ENCODE measurements around the gene CDC14B.
"Not testable (repeated sequence)": the region's sequence is repeated elsewhere in the genome, so short reads cannot be mapped to it uniquely, and the experiment has no call there.

The CDC14B gene

GRCh38 chr9:96619491-96620180 is at the start of gene CDC14B:
CDC14B (minus strand) TSS chr9:96619843; CDS start chr9:96619378, 465 bp downstream.
- no peaks in the 10 kb centered on the region for H3K36me3 ChIP-seq (ENCODE audit: control insufficient read depth, insufficient read depth, low read length)
- TF ChIP-seq CTCF (IDR thresholded peaks at IDR 0.05; ENCODE audit: insufficient read depth, low read length, poor library complexity, severe bottlenecking) = no peak
- no peaks in the 10 kb centered on the region; the same call in 1 of the 2 replicates for H3K27me3 ChIP-seq (replicated peaks; ENCODE audit: control insufficient read depth, insufficient read depth, low read length)
- peak within 1 kb of the TSS; percentile 28 for H3K4me3 ChIP-seq (replicated peaks; ENCODE audit: low read depth, low read length)
- DNase-seq (ENCODE audit: extremely low read depth, insufficient read length) = peak; percentile 44

GRCh38 chr9:96668868-96669534 is 49.4 kb upstream of the CDC14B start:
- H3K36me3 ChIP-seq (ENCODE audit: control insufficient read depth, insufficient read depth, low read length) = no peaks in the 10 kb centered on the region
- no peak overlapping the region for H3K4me3 ChIP-seq (replicated peaks; ENCODE audit: low read depth, low read length)
- TF ChIP-seq CTCF (IDR thresholded peaks at IDR 0.05; ENCODE audit: insufficient read depth, low read length, poor library complexity, severe bottlenecking) = no peak
- no peaks in the 10 kb centered on the region for H3K27me3 ChIP-seq (replicated peaks; ENCODE audit: control insufficient read depth, insufficient read depth, low read length)
- no peak for DNase-seq (ENCODE audit: extremely low read depth, insufficient read length)

- DNase-seq (ENCODE audit: extremely low read depth, insufficient read length) = no peak
- Histone ChIP-seq H3K27me3 (replicated peaks; ENCODE audit: control insufficient read depth, insufficient read depth, low read length) (no peaks in the 10 kb centered on the region), H3K4me3 (replicated peaks; ENCODE audit: low read depth, low read length) (no peak overlapping the region), H3K36me3 (ENCODE audit: control insufficient read depth, insufficient read depth, low read length) (no peaks in the 10 kb centered on the region)
- TF ChIP-seq CTCF (IDR thresholded peaks at IDR 0.05; ENCODE audit: insufficient read depth, low read length, poor library complexity, severe bottlenecking) = no peak
Measured at GRCh38 chr9:96667363-96667728, 47.7 kb upstream of the CDC14B start.

- H3K27me3 ChIP-seq (replicated peaks; ENCODE audit: control insufficient read depth, insufficient read depth, low read length); H3K36me3 ChIP-seq (ENCODE audit: control insufficient read depth, insufficient read depth, low read length); H3K4me3 ChIP-seq (replicated peaks; ENCODE audit: low read depth, low read length): not testable (repeated sequence)
- peak; percentile 48 for DNase-seq (ENCODE audit: extremely low read depth, insufficient read length)
- TF ChIP-seq CTCF (IDR thresholded peaks at IDR 0.05; ENCODE audit: insufficient read depth, low read length, poor library complexity, severe bottlenecking) = peak; percentile 75
Measured at GRCh38 chr9:96666653-96667362, 47.2 kb upstream of the CDC14B start.

GRCh38 chr9:96665789-96666188 is 46.1 kb upstream of the CDC14B start:
- TF ChIP-seq CTCF (IDR thresholded peaks at IDR 0.05; ENCODE audit: insufficient read depth, low read length, poor library complexity, severe bottlenecking) = no peak
- Histone ChIP-seq H3K27me3 (replicated peaks; ENCODE audit: control insufficient read depth, insufficient read depth, low read length) (no peaks in the 10 kb centered on the region), H3K4me3 (replicated peaks; ENCODE audit: low read depth, low read length) (no peak overlapping the region), H3K36me3 (ENCODE audit: control insufficient read depth, insufficient read depth, low read length) (no peaks in the 10 kb centered on the region)
- DNase-seq (ENCODE audit: extremely low read depth, insufficient read length) = no peak
